Vagina (tissue), 2 donors: Measurements from ENCODE around the gene TMSB10.

Source experiments
- CTCF ChIP-seq, 3 experiments: fragments of 450-650 bp in 2 of 3; fragments of 200-600 bp in 1 of 3; sonication (generic) in 1 of 3; IDR thresholded peaks; one replicate each; pipeline ENCODE4 v1.5.1; 2017 to 2019; ENCODE audit warnings: antibody characterized with exemption in 3 of 3, mild to moderate bottlenecking in 2 of 3, moderate library complexity in 2 of 3
- POLR2A ChIP-seq, 2 donors: fragments of 450-650 bp; IDR thresholded peaks; one replicate each; pipeline ENCODE4 v1.6.1; 2017; ENCODE audit warnings: antibody characterized with exemption in 2 of 2, mild to moderate bottlenecking in 2 of 2, moderate library complexity in 2 of 2

DNA sequence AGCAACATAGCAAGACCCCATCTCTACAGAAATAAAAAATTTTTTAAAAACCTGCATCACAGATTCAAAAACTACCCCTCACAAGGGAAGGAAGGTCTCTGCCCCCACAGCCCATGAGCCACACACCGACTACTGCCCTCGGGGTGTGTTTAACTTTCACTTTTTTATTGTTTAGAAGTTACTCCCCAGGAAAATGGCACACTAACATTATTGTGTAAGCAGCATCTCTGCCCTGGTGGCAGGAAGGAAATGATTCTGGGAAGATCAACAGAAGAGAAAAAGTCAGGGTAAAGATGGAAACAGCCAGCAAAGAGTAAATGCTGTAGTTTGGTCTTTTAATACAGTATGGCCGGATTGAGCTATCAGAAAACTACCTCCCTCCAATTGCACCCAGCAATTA lies 46.5 kb upstream of the TMSB10 start:
- TF ChIP-seq CTCF (IDR thresholded peaks at IDR 0.05) (no peak), POLR2A (IDR thresholded peaks at IDR 0.05) (no peak)
